Upper lobe of right lung (tissue), 1 donor: ENCODE measurements around the gene CPNE9. TPM values are rescaled to one million over a fixed set of nuclear protein-coding genes. Genes with fewer than 3 reads are reported as not detected.

ENCODE experiments used
- ATAC-seq: fragments of 200-7000 bp; cut with Tn5 transposase; one replicate; pipeline ENCODE4 v1.9.1; 2020; ENCODE audit warnings: mild to moderate bottlenecking, moderate library complexity
- DNase-seq: peaks from one replicate; pipeline ENCODE4 v3.0.0-alpha.2; 2020
- H3K27ac ChIP-seq: fragments of 200-600 bp; one replicate; pipeline ENCODE4 v1.8.0; 2022
- H3K27me3 ChIP-seq: fragments of 200-600 bp; one replicate; pipeline ENCODE4 v1.8.0; 2022; ENCODE audit warnings: mild to moderate bottlenecking
- H3K36me3 ChIP-seq: fragments of 200-600 bp; one replicate; pipeline ENCODE4 v1.8.0; 2022
- H3K4me1 ChIP-seq: fragments of 200-600 bp; one replicate; pipeline ENCODE4 v1.8.0; 2022
- H3K4me3 ChIP-seq: fragments of 200-600 bp; one replicate; pipeline ENCODE4 v1.8.0; 2022; ENCODE audit warnings: mild to moderate bottlenecking
- H3K9me3 ChIP-seq: fragments of 200-600 bp; one replicate; pipeline ENCODE4 v1.8.0; 2022
- intact Hi-C: fragments of 100-400 bp; cut with DNase I; formaldehyde crosslinking; loops from one replicate; pipeline ENCODE4 v1.11.0; 2022
- total RNA-seq: library from RNA; stranded (reverse); fragmentation: NEBNext Ultra II Directional; extraction: Animal tissue kit (Norgen Biotek cat#: 25700); gene quantifications from one replicate; pipeline ENCODE4 v1.2.1, GENCODE V29; 2021
- TF ChIP-seq, protein P1 (sequence below): fragments of 200-600 bp; IDR thresholded peaks from one replicate; pipeline ENCODE4 v1.8.0; 2022; ENCODE audit warnings: antibody characterized with exemption
- donor health status: DM: no; HTN: yes; CAD: no; lungs with severe emphysema.

The CPNE9 gene
- total RNA-seq, 1 donor from 2014 or later: 0.90 TPM

DNA sequence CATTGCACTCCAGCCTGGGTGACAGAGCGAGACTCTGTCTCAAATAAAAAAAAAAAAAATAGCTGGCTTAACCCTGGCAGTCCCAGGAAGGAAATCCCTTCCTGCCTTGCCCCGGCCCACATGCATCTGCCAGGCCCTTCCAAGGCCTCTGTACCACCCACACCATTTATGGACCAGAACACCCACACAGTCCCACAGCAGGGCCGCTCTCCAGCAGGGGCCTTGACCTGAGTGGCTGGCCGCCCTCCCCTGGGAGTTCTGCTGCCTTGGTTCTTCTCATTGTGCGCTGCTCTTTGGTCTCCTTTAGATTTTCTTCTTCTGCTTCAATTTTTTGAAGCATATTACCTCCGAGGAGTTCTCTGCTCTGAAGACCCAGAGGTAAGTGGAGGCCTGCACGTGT lies 16.1 kb upstream of the CPNE9 start:
- intact Hi-C loops: no loop called here
- no peak for ATAC-seq
- Histone ChIP-seq H3K27me3 (no peaks in the 10 kb centered on the region), H3K4me1 (no peaks in the 10 kb centered on the region), H3K36me3 (peaks cover 100% of the 10 kb centered on the region), H3K9me3 (no peaks in the 10 kb centered on the region), H3K27ac (no peak overlapping the region), H3K4me3 (no peak overlapping the region)
- TF ChIP-seq, protein P1, sequence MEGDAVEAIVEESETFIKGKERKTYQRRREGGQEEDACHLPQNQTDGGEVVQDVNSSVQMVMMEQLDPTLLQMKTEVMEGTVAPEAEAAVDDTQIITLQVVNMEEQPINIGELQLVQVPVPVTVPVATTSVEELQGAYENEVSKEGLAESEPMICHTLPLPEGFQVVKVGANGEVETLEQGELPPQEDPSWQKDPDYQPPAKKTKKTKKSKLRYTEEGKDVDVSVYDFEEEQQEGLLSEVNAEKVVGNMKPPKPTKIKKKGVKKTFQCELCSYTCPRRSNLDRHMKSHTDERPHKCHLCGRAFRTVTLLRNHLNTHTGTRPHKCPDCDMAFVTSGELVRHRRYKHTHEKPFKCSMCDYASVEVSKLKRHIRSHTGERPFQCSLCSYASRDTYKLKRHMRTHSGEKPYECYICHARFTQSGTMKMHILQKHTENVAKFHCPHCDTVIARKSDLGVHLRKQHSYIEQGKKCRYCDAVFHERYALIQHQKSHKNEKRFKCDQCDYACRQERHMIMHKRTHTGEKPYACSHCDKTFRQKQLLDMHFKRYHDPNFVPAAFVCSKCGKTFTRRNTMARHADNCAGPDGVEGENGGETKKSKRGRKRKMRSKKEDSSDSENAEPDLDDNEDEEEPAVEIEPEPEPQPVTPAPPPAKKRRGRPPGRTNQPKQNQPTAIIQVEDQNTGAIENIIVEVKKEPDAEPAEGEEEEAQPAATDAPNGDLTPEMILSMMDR: no peak
- no peak for DNase-seq

DNA sequence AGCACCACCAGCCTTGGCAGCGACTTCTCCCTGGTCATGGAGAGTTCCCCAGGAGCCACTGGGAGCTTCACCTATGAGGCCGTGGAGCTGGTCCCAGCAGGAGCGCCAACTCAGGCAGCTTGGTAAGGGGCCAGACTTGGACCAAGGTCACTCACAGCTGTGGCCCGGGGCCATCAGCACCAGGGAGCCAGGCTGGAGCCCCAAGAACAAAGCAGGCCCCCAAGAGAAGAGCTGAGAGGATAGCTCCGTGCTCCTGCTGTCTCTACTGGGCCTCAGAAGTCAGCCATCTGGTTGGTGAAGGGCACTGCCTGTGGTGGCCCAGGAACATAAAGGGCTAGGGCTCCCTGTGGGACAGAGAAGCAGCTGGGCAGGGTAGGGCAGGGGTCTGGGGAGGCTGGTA lies 14.7 kb upstream of the CPNE9 start:
- H3K27ac ChIP-seq: no peak overlapping the region
- H3K4me1 ChIP-seq: no peaks in the 10 kb centered on the region
- no peaks in the 10 kb centered on the region for H3K27me3 ChIP-seq
- intact Hi-C loops: no loop called here
- no peaks in the 10 kb centered on the region for H3K9me3 ChIP-seq
- TF ChIP-seq, protein P1: no peak
- peaks cover 100% of the 10 kb centered on the region for H3K36me3 ChIP-seq
- ATAC-seq: no peak
- no peak for DNase-seq
- H3K4me3 ChIP-seq: no peak overlapping the region

DNA sequence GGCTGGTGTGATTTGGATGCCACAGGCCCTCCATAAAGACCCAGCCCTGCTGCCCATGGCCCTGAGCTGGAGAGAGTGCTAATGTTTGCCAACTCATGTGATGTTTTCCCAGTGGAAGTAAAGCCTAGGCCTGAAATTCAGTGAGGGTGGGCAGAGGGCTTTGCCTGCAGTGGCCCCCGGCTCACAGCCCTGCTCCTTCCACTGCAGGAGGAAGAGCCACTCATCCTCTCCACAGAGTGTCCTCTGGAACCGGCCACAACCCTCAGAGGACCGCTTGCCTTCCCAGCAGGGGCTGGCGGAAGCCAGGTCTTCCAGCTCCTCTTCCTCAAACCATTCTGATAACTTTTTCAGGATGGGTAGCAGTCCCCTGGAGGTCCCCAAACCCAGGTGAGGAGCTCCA lies 13.9 kb upstream of the CPNE9 start:
- Histone ChIP-seq H3K4me3 (no peak overlapping the region), H3K27ac (no peak overlapping the region), H3K27me3 (no peaks in the 10 kb centered on the region), H3K4me1 (no peaks in the 10 kb centered on the region), H3K36me3 (peaks cover 100% of the 10 kb centered on the region), H3K9me3 (no peaks in the 10 kb centered on the region)
- intact Hi-C loops: no loop called here
- no peak for DNase-seq
- TF ChIP-seq, protein P1: no peak
- no peak for ATAC-seq

DNA sequence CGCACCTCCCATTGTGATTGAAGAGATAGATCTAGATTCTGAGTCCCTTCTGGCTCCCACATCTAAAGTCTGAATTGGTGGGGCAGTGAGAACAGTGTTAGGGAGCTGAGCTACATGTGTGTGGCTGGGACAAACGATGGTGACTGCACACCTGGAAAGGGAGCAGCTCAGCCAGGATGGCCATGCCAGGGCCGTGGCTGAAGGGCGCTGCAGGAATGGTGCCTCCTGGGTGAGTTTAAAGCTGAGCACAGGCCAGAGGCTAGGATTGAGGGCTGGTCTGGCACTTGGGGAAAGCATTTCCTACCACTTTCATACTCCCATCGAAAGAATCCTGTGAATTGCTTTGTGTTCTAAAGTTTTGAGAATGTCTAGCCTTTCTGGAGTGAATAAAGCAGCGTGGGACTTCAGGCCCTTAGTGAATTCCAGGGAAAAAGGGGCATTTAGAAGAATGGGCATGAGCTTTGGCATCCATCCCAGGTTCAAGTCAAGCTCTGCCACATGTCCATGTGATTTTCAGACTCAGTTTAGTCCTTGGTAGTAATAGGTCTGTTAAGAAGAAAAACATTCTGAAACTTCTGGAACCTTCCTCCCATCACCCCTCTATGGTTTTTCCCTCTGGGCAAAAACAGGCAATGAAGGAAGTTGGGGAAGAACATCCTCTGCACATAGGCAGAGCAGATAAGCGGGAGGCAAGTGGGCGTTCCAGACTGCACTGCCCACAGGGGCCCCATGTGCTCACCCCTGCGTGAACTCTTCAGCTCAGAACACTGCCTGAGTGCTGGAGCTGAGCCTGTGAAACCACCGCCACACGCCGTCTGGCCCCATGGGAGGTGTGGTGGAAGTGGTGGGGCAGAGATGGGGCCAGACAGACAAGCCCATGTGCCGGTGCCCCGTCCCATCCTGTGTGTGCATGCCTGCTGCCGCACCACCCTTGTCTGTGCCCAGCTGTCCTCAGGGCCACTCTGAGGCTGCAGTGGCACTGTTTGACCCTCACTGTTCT lies 12.9 kb upstream of the CPNE9 start:
- Histone ChIP-seq H3K27me3 (no peaks in the 10 kb centered on the region), H3K4me1 (no peaks in the 10 kb centered on the region), H3K9me3 (no peaks in the 10 kb centered on the region), H3K36me3 (peaks cover 100% of the 10 kb centered on the region), H3K4me3 (no peak overlapping the region), H3K27ac (no peak overlapping the region)
- no peak for ATAC-seq
- intact Hi-C loops: no loop called here
- TF ChIP-seq, protein P1: no peak
- no peak for DNase-seq

DNA sequence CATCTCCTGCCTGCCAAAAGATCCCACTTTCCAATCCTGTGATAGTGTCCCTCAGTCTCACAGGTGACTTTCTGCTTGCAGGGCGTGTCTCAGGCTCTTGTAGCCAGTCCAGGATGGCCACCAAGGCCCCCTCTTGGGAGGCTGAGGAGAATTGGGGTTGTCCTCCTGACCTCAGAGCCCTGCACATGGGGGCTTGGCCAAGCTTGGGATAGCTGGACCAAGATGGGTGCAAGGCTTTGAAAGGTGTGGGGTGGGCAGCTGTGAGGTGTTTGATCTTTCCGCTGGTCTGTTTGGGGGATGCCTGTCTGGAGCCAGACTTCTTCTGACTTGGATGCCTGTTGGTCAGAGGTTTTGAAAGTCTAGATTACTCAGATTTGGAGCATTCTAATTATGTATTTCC lies 12.0 kb upstream of the CPNE9 start:
- H3K36me3 ChIP-seq: peaks cover 99% of the 10 kb centered on the region
- no peak for ATAC-seq
- no peak overlapping the region for H3K4me3 ChIP-seq
- H3K9me3 ChIP-seq: no peaks in the 10 kb centered on the region
- H3K27ac ChIP-seq: no peak overlapping the region
- intact Hi-C loops: no loop called here
- TF ChIP-seq, protein P1: no peak
- no peaks in the 10 kb centered on the region for H3K4me1 ChIP-seq
- no peak for DNase-seq
- H3K27me3 ChIP-seq: no peaks in the 10 kb centered on the region
